CD4-positive, alpha-beta T cell treated with Interleukin-10 for 1 hour (primary cell): ENCODE results near the gene PTPN4.

Experiments
- DNase-seq: peaks from one replicate; pipeline ENCODE4 v3.0.0-alpha.2; 2020

PTPN4 gene

GRCh38 chr2:119759451-119760236 is at the start of gene PTPN4:
Gene PTPN4 (plus strand): TSS chr2:119759922. CDS start chr2:119809854, 49,932 bp downstream.
- peak; percentile 98 for DNase-seq

DNA sequence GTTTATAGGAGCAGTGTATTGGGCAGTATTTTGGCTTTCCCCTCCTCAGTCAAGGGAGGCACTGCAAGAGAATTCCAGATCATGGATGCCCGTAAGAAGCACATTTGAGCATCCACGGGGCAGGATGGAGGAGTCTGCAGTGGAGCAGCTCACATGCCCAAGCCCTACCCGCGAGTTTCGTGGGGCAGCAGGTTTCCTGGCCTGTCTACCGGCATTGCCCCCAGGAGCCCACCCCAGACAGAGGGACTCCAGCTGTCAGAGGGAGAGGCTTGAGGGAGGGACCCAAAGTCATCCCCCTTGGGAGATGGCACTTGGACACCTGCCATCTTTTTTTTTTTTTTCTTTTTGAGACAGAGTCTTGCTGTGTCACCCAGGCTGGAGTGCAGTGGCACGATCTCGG is 49.4 kb upstream of the PTPN4 start:
- no peak for DNase-seq

DNA sequence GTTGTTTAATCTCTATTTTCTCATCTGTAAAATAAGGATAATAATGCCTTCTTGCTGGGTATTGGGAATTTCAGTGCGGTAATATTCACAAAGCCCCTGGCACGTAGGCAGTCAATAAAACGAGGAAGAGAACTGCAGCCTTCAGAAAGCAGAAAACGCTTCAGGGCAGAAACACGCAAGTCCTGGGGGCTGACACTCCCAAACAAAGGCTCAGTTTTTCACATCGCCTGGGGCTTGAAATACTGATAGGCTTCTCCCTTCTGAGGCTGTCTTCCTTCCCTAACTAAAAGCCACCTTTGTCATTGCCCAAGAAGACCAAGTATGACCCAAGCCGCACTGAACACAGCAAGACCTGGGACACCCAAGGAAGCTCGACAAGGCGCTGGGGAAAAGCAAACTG is 48.4 kb upstream of the PTPN4 start:
- DNase-seq, result no peak

GRCh38 chr2:119712571-119712970 is 47.2 kb upstream of the PTPN4 start:
- DNase-seq, result no peak

- no peak for DNase-seq
These were observed 45.8 kb upstream of the PTPN4 start for GRCh38 chr2:119713819-119714490.

DNA sequence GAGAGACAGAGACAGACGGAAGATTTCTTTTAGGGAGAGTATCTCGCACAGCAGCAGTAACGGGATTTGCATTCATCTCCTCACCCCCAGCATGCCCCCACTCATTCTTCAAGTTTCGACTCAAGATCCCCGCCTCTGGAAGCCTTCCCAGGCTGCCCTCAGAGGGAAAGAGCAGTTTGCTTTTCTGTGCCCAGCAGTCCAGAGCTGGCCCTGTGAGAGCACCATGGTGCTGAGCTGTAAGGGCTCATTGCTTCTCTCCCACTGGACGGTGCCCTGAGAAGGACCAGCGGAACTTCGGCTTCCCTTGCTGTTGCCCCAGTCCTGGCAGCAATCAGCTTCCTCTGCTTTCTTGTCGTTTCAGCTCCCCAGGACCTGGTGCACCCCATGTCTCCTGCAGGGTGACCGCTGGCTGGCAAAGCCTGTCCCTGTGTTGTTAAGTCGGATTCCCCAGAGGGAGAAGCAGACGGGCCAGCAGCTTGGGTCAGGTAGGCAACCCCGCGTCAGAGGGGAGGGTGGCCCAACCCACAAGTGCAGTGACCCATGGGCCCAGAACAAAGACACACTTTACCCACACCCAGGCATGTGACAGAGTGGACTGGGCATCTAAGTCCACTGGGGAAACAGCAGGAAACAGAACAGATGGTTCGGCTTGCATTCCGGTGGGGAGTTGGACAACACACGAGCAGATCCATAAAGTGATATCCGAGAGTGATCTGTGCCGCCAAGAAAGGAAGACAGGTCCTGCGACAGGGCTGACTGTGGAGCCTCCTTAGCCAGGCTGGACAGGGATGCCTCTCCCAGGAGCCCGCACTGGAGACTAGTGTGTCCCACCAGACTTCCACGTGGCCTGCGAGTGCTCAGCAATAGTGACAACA is 44.1 kb upstream of the PTPN4 start:
- DNase-seq, result no peak

GRCh38 chr2:119716284-119716672 is 43.4 kb upstream of the PTPN4 start:
- DNase-seq, result no peak

DNA sequence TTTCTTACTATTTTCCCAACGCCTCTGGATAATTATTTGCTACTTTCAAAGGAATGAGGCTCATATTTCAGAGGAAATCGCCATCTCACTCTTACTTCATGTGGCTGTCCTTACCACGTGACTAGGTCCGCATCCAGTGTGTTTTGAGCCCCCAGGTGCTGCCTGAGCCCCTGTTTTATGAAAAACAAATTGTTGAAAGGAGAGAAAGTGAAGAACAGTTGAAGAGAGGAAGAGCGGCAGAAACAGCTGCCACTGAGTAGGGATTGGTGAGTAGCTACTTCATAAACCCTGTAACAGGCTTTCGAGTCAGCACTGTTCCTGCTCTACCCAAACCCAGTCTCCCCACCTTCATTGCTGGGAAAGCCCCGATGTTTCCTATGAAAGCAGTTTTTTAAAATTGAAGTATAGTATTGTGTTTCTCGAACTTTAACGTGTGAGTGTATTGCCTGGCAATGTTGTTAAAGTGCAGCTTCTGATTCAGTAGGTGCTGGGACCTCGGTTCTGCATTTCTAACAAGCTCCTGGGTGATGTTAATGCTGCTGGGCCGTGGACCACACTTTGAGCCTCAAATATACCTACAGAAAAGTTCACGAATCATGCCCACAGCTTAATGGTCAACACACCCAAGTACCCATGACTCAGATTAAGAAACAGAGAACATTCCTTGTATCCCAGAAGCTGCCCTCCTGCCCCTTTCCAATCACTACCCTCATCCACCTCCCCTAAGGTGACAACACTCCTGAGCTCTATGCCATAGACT is 41.0 kb upstream of the PTPN4 start:
- DNase-seq, result no peak

DNA sequence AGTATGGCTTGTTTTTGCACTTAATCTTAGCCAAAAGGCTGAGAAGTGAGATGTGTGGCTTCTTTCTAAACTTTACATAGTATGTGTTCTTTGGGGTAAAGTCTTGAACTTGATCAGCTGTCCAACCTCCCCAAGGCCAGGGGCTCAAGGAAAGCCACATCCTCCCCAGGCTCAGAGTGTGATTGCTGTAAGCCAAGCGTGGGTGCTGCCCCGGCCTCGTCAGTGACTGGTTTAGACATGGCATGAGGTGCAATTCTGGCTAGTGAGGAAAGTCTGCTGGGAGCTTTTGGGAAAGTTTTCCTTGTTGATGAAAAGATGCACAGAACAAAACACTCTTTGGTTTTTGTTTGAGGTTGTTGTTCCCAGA is 40.5 kb upstream of the PTPN4 start:
- no peak for DNase-seq

DNA sequence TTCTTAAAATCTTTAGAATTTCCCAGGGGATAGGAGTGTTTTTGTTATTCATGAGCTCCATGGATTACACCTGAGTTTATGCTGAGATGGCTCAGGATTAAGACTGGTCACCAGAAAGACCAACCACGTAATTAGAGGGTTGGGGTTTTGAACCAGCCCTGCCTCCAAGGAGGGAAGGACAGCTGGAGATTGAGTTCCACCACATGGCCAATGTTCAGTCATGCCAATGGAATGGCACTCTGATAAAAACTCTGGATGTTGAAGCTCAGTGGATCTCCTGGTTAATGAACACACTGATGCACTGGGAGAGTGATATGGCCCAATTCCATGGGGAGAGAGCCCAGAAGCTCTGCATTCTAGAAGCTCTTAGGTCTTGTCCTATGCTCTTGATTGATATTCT is 38.7 kb upstream of the PTPN4 start:
- DNase-seq, result no peak

GRCh38 chr2:119721462-119721861 is 38.3 kb upstream of the PTPN4 start:
- DNase-seq, result no peak

DNA sequence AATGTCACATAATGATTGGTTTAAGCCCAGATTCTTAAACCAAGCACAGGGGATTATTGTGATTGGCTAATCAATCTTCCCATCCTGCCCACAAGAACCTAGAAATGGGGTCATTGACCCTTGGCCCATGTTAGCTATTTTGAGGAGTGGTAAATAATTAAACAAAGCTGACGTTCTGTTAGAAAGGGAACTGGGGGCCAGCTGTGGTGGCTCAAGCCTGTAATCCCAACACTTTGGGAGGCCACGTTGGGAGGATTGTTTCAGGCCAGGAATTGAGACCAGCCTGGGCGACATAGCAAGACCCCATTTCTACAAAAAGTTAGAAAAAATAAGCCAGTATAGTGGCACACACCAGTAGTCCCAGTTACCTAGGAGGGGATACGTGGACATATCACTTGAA is 37.8 kb upstream of the PTPN4 start:
- DNase-seq, result no peak

DNA sequence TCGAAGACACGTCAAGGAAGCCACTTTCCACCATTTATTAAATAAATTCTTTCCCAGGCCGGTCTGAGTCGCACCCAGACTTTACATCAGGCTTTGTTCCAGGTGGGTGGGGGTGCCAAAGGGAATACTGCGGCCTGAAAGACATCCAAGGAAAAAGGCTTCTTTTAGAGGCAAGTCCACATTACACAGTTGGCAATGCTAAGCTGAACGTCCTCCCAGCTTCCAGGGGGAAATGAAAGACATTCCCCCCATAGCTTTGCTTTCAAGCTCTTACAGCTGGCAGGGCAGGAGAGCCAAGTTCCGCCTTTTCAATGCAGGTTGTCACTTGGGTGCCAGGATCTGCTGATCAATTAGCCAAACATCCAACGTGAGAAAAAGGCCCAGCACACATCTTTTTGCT is 36.5 kb upstream of the PTPN4 start:
- no peak for DNase-seq

- DNase-seq, result no peak
These were observed 35.8 kb upstream of the PTPN4 start for GRCh38 chr2:119723784-119724467.

DNA sequence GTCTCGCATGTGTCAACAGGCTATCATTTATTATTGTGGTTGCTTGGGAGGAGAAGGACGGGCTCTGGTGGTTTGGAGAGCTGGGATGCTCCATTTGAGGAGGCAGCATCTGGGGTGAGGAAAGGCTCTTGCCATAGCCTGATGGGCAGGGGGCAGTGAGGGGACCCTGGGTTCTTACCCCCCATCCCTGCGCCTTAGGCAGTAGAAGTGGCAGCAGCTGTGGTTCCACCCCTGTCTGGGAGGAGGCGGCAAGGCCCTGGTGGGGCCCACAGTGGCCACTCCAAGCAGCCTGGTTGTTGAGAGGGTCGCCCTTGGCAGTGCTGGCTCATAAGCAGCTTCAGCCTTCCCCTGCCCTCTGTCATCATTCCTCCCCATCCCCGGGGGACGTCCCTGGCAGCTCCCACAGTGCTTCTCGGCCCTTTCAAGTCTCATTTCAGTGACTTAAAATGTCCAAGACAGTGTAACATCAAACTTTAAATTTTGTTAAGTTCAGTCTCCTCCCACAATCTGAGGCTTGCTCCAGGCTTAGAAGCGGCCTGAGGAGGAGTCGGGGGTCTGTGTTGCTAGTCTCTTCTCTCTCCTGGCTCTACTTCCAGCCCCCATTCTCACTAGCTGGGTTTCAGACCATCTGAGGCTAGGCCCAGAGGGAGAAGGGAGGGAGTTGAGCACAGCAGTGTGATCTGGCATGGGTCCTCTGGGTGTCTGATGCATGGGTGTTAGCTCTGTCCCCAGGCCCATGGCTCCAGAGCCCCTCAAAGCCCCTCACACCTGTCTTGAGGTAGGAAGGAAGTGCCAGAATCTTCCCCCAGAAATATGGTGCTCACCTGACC is 34.9 kb upstream of the PTPN4 start:
- DNase-seq, result no peak

- DNase-seq, result no peak
These were observed 32.2 kb upstream of the PTPN4 start for GRCh38 chr2:119727493-119727892.

GRCh38 chr2:119728421-119728820 is 31.3 kb upstream of the PTPN4 start:
- no peak for DNase-seq

GRCh38 chr2:119730671-119731177 is 29.0 kb upstream of the PTPN4 start:
- DNase-seq, result no peak

DNA sequence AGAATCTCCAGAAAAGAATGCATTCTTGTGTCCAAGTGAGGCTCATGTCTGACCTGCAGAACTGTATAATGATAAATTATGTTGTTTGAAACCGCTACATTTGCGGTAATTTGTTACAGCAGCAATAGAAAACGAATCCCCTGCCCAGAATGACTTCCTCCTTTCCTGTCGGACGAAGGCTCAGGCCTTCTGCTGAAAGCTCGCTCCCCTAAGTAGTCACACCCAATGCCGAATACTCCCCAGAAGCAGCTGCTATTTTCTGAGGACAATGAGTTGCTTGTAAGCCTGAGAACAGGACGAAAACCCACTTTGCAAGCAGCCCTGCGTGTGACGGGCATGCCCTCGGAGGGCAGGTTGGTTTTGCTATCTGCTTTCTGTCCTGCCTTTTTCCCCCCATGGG is 27.7 kb upstream of the PTPN4 start:
- no peak for DNase-seq

DNA sequence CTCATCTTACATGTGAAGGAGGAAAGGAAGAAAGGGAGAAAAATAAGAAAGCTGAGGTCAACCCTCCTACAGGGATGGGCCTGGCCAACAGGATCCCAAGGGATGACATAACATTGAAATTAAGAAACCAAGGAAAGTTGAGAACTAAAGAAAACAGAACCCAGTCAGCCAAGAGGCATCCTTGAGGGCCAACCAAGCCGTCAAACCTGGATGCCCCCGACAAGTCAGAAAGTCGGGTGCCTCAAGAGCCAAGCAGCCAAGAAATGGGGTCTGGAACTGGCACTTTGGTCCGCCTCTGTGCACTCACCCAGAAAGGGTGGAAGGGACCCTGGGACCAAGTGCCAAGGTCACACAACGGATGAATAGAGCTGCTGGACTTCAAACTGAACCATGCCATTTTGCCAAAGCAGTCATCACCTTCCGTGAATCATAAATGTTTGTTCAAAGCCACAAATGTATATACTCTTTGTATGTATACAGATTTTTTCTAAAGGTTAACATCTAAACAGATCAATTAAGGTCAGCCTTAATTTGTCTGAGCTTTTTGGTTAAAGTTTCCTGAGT is 27.0 kb upstream of the PTPN4 start:
- DNase-seq, result no peak

DNA sequence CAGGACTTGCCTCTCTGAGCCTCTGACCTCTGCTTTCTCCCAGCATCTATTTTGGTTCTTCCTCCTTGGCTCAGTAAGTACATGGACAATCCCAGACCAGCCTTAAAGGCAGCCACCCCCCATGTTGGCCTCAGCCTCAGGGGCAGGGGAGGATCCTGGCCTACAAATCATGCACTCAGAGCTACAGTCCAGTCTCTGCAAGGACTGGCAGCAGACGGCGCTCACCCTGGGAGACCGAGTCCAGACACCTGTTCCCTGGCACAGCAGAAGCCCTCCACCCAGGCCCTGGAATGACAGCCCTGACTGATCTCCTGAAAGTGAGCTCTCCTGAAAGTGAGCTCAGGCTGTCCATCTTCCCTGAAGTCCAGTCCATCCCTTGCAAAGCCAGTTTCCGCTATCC is 25.7 kb upstream of the PTPN4 start:
- DNase-seq, result no peak
